ENCODE results near the gene BPI.
"Not testable (repeated sequence)": the region's sequence is repeated elsewhere in the genome, so short reads cannot be mapped to it uniquely, and the experiment has no call there.

Gene BPI

DNA sequence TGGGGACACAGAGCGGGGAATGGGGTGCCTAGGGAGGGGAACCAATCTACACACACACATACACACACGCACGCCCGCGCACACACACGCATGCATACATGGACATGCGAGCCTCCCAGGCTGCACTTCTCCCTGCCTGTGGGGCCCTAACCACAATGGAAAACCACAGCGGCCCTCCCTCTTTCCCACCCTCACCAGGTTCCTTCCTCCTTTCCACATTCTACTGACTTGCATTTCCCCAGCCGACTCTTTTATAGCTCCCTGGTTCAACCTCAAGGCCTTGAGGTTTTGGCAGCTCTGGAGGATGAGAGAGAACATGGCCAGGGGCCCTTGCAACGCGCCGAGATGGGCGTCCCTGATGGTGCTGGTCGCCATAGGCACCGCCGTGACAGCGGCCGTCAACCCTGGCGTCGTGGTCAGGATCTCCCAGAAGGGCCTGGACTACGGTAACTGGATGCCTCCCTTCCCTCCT, at the start of gene BPI:
TSS of gene BPI (plus strand) at position 249 of the 472 bp plus-strand sequence. CDS start at position 317, 68 bp downstream.
- DNase-seq (ENCODE audit: low spot score): no peak
- no peak for FAIRE-seq

GRCh38 chr20:38254621-38255020, 49.3 kb upstream of the BPI start:
- FAIRE-seq; DNase-seq (ENCODE audit: low spot score): not testable (repeated sequence)

DNA sequence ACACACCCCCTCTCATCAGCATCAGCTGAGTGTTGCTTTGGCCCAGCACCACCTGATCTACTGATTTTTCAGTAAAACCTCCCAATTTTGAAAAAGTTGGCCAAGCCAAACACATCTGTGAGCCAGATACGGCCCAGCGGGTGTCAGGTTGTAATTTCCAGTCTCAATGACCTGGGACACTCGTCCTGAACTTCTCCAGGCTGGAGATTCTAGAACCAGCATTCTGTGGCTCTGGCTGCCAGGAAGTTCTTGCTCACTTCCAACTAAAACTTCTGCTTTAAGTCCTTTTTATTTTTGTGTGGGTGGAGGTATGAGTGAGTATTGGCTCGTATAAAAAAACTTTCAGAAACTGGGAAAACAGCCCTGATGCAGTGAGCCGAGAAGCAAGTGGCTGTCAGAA, 48.6 kb upstream of the BPI start:
- no peak for FAIRE-seq
- no peak for DNase-seq (ENCODE audit: low spot score)

DNA sequence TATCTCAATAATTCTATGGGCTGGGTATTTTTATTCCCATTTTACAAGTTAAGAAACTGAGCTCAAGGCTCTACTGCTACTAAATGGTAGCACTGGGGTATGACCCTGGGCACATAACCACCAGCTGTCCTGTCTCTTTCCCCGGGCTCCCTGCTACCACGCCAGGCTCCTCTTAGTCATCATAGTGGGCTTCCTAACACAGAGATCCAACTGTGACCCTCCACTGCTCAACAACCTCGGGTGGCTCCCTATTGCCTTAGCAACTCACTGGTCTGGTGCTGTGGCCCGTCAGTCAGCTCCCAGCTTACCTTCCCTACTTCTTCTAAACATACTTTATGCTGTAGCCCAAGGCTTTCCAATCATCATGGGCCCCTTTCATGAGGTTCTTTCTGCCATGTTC, 47.9 kb upstream of the BPI start:
- DNase-seq (ENCODE audit: low spot score) (no peak), FAIRE-seq (no peak)

- no peak for FAIRE-seq
Measured at GRCh38 chr20:38256966-38257365, 47.0 kb upstream of the BPI start.

GRCh38 chr20:38258545-38259215, 45.3 kb upstream of the BPI start:
- DNase-seq (ENCODE audit: low spot score) (no peak), FAIRE-seq (no peak)

More at GRCh38 chr20:38256966-38257365, 47.0 kb upstream of the BPI start:
- DNase-seq (ENCODE audit: low spot score): no peak

GRCh38 chr20:38260025-38260377, 44.0 kb upstream of the BPI start:
- FAIRE-seq (no peak), DNase-seq (ENCODE audit: low spot score) (no peak)

GRCh38 chr20:38260378-38261053, 43.4 kb upstream of the BPI start, which contains the start of gene KIAA1755:
Gene KIAA1755 (minus strand): TSS chr20:38260735. CDS start chr20:38260500, 235 bp downstream.
- DNase-seq (ENCODE audit: low spot score) (no peak), FAIRE-seq (no peak)

GRCh38 chr20:38261054-38261390, 42.9 kb upstream of the BPI start:
- DNase-seq (ENCODE audit: low spot score) (no peak), FAIRE-seq (no peak)

- FAIRE-seq (no peak), DNase-seq (ENCODE audit: low spot score) (no peak)
Measured at GRCh38 chr20:38262931-38263330, 41.0 kb upstream of the BPI start.

GRCh38 chr20:38266426-38266825, 37.5 kb upstream of the BPI start:
- FAIRE-seq (no peak), DNase-seq (ENCODE audit: low spot score) (no peak)

GRCh38 chr20:38267296-38267695, 36.7 kb upstream of the BPI start:
- FAIRE-seq (no peak), DNase-seq (ENCODE audit: low spot score) (no peak)

DNA sequence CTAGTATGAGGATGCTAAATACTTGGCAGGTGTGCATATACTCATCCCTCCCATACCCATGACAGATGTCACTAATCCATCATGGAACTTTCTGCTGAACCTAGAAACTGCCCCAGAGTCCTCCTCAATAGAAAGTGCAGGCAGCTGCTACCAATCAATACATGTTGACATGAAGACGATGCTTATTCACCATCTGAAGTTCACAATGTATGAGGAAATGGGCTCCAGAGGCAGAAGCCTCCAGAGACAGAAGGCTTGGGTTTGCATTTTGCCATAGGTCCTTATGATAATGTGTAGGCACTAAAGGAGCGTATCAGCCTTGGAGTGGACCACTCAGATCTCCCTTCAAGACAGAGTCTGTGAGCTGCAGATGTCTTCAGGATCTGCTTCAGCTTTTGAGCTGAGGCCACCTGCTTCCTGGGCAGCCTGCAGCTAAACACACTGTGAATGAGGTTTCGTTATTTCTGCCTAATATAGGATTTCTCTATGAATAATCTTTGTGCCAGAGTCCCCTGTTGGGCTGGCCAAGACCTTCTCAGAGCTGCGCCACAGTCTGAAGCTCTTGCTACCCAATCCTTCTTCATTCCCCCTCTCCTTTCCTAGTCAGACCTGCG, 35.9 kb upstream of the BPI start:
- FAIRE-seq (no peak), DNase-seq (ENCODE audit: low spot score) (no peak)

- DNase-seq (ENCODE audit: low spot score) (no peak), FAIRE-seq (no peak)
Measured at GRCh38 chr20:38269040-38269439, 34.9 kb upstream of the BPI start.

DNA sequence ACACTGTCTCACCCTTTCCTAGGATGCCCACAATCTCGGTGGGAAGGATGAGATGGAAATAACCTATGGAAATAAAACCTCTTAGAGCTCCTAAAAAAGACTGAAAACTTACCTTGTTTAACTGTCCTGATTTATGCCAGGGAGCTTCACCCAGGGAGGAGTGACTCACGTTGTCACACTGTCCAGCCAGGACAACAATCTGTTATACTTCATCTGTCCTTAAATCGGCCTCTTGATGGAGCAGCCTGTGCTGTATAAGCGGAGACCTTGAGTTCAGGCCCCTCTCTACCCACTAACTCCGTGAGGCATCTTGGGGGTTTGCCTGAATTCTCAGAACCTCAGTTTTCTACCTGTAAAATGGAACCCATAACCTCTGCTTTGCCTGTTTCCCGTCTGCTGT, 34.2 kb upstream of the BPI start:
- no peak for FAIRE-seq
- DNase-seq (ENCODE audit: low spot score): no peak

GRCh38 chr20:38270869-38271605, 32.9 kb upstream of the BPI start:
- no peak for FAIRE-seq
- DNase-seq (ENCODE audit: low spot score): peak; percentile 65

DNA sequence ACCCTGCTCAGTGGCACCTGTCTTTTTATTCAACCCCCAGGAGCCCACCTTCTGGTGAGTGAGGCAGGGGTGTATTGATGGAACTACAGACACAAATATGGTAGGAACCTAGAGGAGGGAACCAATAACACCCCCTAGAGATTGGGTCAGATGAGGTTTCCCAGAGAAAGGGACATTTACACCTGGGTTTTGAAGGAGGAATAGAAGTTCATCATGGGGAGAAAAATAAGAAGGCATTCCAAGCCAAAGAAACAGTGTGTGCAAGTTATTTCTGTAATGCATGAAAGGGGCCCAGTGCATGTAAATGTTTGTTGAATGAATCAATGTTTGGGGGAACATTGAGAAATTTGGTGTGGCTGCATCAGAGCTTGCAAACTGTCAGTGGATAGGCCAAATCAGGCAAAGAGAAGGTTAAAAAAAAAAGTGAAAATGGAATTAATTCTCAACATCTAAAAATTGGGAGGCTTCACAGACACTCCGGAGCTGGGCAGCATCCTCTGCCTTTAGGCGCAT, 32.3 kb upstream of the BPI start:
- no peak for DNase-seq (ENCODE audit: low spot score)

DNA sequence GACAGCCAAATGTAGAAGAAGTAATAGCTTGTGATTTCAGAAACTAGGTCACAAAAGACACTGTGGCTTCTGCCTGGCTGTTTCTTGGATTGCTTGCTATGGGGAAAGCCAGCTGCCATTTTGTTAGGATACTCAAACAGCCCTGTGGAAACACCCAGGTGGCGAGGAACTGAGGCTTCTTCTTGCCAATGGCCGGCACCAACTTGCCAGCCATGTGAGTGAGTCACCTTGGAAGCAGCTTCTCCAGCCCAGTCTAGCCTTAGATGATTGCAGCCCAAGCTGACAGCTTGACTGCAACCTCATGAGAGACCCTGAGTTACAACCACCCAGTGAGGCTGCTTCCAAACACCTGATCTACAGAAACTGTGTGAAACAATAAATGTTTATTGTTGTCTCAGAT, 31.6 kb upstream of the BPI start:
- FAIRE-seq (no peak), DNase-seq (ENCODE audit: low spot score) (no peak)

More for the DNA sequence above, 32.3 kb upstream of the BPI start:
- no peak for FAIRE-seq

DNA sequence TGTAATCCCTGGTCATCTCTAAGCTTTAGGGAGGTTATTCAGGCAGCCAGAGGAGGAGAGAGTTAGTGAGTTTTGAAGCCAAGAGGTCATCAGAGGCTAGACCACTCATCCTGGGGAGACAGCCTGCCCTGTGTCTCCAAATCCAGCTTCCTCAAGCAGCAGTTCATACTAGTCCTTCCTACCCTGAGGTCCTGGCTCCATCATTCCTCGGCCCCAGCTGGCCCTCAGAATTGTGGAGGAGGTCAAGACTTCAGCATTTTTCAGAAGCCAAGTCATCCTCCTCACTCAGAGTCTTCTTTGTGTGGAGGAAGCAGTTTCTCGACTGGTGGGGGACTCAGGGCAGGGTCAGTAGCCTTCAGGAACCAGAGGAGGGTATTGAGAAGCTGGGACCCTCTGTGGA, 31.0 kb upstream of the BPI start:
- FAIRE-seq: no peak
- DNase-seq (ENCODE audit: low spot score): no peak

GRCh38 chr20:38275815-38276550, 28.0 kb upstream of the BPI start:
- DNase-seq (ENCODE audit: low spot score) (peak; percentile 67), FAIRE-seq (peak; percentile 81)

GRCh38 chr20:38277285-38277684, 26.7 kb upstream of the BPI start:
- FAIRE-seq (no peak), DNase-seq (ENCODE audit: low spot score) (no peak)

All from RCC 7860 (cell line).